SU-DHL-6 (cell line): ENCODE results near the gene CACNA1B.

Experiments used
- EZH2phosphoT487 ChIP-seq: fragments of 200-600 bp; sonication (generic), shearing (Covaris generic); conservative IDR thresholded peaks from 2 replicates; pipeline ENCODE4 v1.6.1; 2018; ENCODE audit warnings: mild to moderate bottlenecking, antibody characterized with exemption, low read length, moderate library complexity, mixed read lengths
- TF ChIP-seq, protein P1 (sequence below): fragments of 200-600 bp; sonication (generic); IDR thresholded peaks from one replicate; pipeline ENCODE4 v1.5.1; 2017; ENCODE audit warnings: antibody characterized with exemption, mild to moderate bottlenecking, low read length, moderate library complexity; ENCODE audit not compliant: insufficient read depth, poor library complexity, severe bottlenecking

DNA sequence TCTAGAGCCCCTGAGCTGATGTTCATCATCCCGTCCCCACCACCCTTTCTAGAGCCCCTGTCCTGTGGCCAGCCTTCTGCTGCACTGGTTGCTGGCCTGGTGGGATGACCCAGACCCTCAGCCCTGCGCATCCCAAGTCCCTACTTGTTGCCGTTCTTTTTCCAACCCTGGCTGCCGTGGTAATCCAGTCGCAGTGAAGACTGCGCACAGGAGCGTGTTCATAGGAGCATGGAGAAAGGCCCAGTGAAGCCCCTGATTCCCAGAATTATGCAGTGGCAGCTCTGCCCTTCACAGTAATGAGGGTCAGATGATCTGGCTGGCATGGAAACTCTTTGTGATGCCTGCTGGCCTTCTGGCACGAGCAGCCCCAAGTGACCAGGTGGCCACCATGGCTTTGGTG is 183.3 kb downstream of the CACNA1B start:
- TF ChIP-seq, protein P1, sequence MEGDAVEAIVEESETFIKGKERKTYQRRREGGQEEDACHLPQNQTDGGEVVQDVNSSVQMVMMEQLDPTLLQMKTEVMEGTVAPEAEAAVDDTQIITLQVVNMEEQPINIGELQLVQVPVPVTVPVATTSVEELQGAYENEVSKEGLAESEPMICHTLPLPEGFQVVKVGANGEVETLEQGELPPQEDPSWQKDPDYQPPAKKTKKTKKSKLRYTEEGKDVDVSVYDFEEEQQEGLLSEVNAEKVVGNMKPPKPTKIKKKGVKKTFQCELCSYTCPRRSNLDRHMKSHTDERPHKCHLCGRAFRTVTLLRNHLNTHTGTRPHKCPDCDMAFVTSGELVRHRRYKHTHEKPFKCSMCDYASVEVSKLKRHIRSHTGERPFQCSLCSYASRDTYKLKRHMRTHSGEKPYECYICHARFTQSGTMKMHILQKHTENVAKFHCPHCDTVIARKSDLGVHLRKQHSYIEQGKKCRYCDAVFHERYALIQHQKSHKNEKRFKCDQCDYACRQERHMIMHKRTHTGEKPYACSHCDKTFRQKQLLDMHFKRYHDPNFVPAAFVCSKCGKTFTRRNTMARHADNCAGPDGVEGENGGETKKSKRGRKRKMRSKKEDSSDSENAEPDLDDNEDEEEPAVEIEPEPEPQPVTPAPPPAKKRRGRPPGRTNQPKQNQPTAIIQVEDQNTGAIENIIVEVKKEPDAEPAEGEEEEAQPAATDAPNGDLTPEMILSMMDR: no peak
- TF ChIP-seq EZH2phosphoT487: no peak
